Liver (tissue), 9 donors: ENCODE data around the gene PPP2R2C. TPM values are rescaled to one million over a fixed set of nuclear protein-coding genes. Genes with fewer than 3 reads are reported as not detected.

Experiments used
- DNase-seq: peaks from one replicate; pipeline ENCODE4 v3.0.0-alpha.2; 2017; ENCODE audit warnings: low spot score
- H3K27ac ChIP-seq, 2 donors: one replicate each; pipeline ENCODE4 v1.7.0; 2013; ENCODE audit warnings: inconsistent platforms in 2 of 2, low read length in 2 of 2, control low read depth in 1 of 2, low read depth in 1 of 2, mild to moderate bottlenecking in 1 of 2
- H3K27me3 ChIP-seq, 4 donors: one replicate each; pipeline versions ENCODE4 v1.6.1 to v1.7.0; 2013; ENCODE audit warnings: low read length in 3 of 4, inconsistent platforms in 1 of 4, mild to moderate bottlenecking in 1 of 4, moderate library complexity in 1 of 4; ENCODE audit not compliant: control insufficient read depth in 4 of 4, insufficient read depth in 4 of 4
- H3K36me3 ChIP-seq, 4 donors: one replicate each; pipeline versions ENCODE4 v1.6.1 to v1.7.0; 2013; ENCODE audit warnings: low read length in 3 of 4, mild to moderate bottlenecking in 3 of 4, low read depth in 1 of 4, moderate library complexity in 1 of 4; ENCODE audit not compliant: control insufficient read depth in 4 of 4, insufficient read depth in 3 of 4
- H3K4me1 ChIP-seq, 4 donors: one replicate each; pipeline versions ENCODE4 v1.6.1 to v1.7.0; 2013; ENCODE audit warnings: low read length in 3 of 4, mild to moderate bottlenecking in 3 of 4, moderate library complexity in 1 of 4; ENCODE audit not compliant: control insufficient read depth in 4 of 4, insufficient read depth in 4 of 4
- H3K4me3 ChIP-seq, 3 donors: one replicate each; pipeline versions ENCODE4 v1.6.1 to v1.7.0; 2013; ENCODE audit warnings: low read length in 3 of 3, control low read depth in 1 of 3, low read depth in 1 of 3, mild to moderate bottlenecking in 1 of 3
- H3K9ac ChIP-seq, 2 donors: one replicate each; pipeline ENCODE4 v1.7.0; 2013; ENCODE audit warnings: low read length in 2 of 2, mild to moderate bottlenecking in 2 of 2, moderate library complexity in 2 of 2, control low read depth in 1 of 2, low read depth in 1 of 2
- H3K9me3 ChIP-seq, 4 donors: one replicate each; pipeline versions ENCODE4 v1.6.1 to v1.7.0; 2013; ENCODE audit warnings: low read length in 3 of 4; ENCODE audit not compliant: control insufficient read depth in 4 of 4
- ATF3 ChIP-seq: IDR thresholded peaks from 2 replicates; pipeline ENCODE4 v1.6.1; 2016; ENCODE audit warnings: antibody characterized with exemption
- CTCF ChIP-seq: fragments of 150-350 bp; IDR thresholded peaks from 2 replicates; pipeline ENCODE4 v1.5.1; 2017; ENCODE audit warnings: improper control_type of control experiment, low read depth, low read length; ENCODE audit not compliant: missing input control
- EGR1 ChIP-seq, 2 donors: IDR thresholded peaks; 2 replicates each; pipeline ENCODE4 v1.6.1; 2016 to 2018; ENCODE audit warnings: antibody characterized with exemption in 2 of 2, low read depth in 2 of 2
- FOXA1 ChIP-seq: IDR thresholded peaks from 2 replicates; pipeline ENCODE4 v1.6.1; 2016; ENCODE audit warnings: antibody characterized with exemption
- FOXA2 ChIP-seq: IDR thresholded peaks from 2 replicates; pipeline ENCODE4 v1.6.1; 2016; ENCODE audit warnings: antibody characterized with exemption
- JUND ChIP-seq, 2 donors: IDR thresholded peaks; 2 replicates each; pipeline ENCODE4 v1.6.1; 2016; ENCODE audit warnings: antibody characterized with exemption in 2 of 2
- TAF1 ChIP-seq: conservative IDR thresholded peaks from 2 replicates; pipeline ENCODE4 v1.6.1; 2016; ENCODE audit warnings: antibody characterized with exemption, mild to moderate bottlenecking
- YY1 ChIP-seq: IDR thresholded peaks from 2 replicates; pipeline ENCODE4 v1.6.1; 2016; ENCODE audit warnings: antibody characterized with exemption, mild to moderate bottlenecking
- WGBS: extraction: QIAGEN DNeasy Blood & Tissue Kit; methylation state at CpG from one replicate; pipeline ENCODE4 v1.1.7; 2013; 5-methylcytosine and 5-hydroxymethylcytosine counted together
- polyA plus RNA-seq, 2 donors: library from polyadenylated mRNA; stranded (reverse) in 1 of 2; unstranded in 1 of 2; fragments of 200-250 nt in 1 of 2; fragments of >200 nt in 1 of 2; fragmentation: Nextera tagmentation in 1 of 2; extraction: Ambion mirVana in 1 of 2; gene quantifications; one replicate each; pipeline versions ENCODE4 v1.2.1 to v1.2.3, GENCODE V29; 2013 to 2015
- total RNA-seq, 2 donors: library from RNA; depleted of rRNA; stranded (reverse); fragments of >200 nt; gene quantifications; one replicate each; pipeline ENCODE4 v1.2.3, GENCODE V29; 2014
- TF ChIP-seq, protein P1 (sequence below): IDR thresholded peaks from 2 replicates; pipeline ENCODE4 v1.6.1; 2016; ENCODE audit warnings: antibody characterized with exemption
- TF ChIP-seq, protein P2 (sequence below): IDR thresholded peaks from 2 replicates; pipeline ENCODE4 v1.6.1; 2016; ENCODE audit warnings: antibody characterized with exemption
- donor health status: healthy.
- donor health status: healthy.
- donor health status: healthy.
- donor health status: healthy.
- donor health status: healthy.

Gene PPP2R2C
- total and polyA plus RNA-seq, 4 donors, result under 0.01 to 0.01 TPM; not detected in 2

GRCh38 chr4:6374575-6374974, 97.8 kb downstream of the PPP2R2C start:
- H3K9ac ChIP-seq, result no peak overlapping the region
- no peak overlapping the region for H3K4me3 ChIP-seq
- H3K27ac ChIP-seq, result no peak overlapping the region
- H3K36me3 ChIP-seq, result no peaks in the 10 kb centered on the region
- no peak for DNase-seq
- H3K9me3 ChIP-seq, result no peaks in the 10 kb centered on the region
- no peak for TF ChIP-seq FOXA1
- TF ChIP-seq ATF3, result no peak
- TF ChIP-seq CTCF, result no peak
- WGBS, result 88% methylated on average over 10 of the region's 10 CpGs
- no peaks in the 10 kb centered on the region for H3K27me3 ChIP-seq
- no peaks in the 10 kb centered on the region for H3K4me1 ChIP-seq

DNA sequence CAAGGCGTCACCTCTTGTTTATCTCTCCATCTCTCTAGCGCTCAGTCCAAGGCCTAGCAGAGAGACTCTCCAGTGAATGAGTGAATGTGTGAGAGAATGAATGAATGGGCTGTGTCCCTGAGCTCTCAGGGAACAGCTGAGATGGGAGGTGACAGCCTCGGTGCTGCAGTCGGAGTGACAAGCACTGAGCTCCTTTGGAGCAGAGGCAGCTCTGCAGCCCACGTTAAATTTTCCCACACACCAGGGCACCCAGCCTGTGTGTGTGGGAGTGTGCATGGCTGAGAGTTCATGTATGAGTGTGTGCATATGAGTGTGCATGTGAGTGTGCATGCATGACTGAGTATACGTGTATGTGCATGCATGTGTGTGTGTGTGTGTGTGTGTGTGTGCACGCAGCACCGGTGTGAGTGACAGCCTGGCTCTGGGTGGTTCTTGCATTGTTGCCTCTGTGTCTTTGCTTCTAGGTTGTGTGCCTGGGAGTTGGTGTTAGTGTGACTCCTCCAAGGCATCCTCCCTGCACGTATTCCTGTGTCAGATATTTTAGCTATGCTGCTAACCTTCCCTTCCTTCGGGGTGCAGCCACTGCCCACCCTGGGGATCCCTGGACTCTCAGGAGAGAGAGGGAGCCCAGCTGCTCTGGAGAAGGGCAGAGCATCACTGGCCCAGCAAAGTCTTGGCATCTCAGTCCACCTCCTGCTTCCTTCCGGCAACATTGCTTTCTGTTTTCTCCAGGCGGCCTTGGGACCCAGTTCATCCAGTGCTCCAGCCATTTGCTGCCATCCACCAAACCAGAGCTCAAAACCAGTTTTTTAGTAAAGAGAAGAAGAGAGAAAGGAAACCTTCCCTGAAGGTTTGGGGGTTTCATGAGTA, 98.6 kb downstream of the PPP2R2C start:
- WGBS, result 82% methylated on average over 12 of the region's 12 CpGs
- TF ChIP-seq TAF1 (no peak), FOXA2 (no peak), EGR1 (IDR thresholded peaks at IDR 0.05; ENCODE audit: low read depth in 2 of 2) (no peak), YY1 (no peak), CTCF (no peak), JUND (IDR thresholded peaks at IDR 0.05) (no peak), FOXA1 (no peak)
- TF ChIP-seq, protein P1, sequence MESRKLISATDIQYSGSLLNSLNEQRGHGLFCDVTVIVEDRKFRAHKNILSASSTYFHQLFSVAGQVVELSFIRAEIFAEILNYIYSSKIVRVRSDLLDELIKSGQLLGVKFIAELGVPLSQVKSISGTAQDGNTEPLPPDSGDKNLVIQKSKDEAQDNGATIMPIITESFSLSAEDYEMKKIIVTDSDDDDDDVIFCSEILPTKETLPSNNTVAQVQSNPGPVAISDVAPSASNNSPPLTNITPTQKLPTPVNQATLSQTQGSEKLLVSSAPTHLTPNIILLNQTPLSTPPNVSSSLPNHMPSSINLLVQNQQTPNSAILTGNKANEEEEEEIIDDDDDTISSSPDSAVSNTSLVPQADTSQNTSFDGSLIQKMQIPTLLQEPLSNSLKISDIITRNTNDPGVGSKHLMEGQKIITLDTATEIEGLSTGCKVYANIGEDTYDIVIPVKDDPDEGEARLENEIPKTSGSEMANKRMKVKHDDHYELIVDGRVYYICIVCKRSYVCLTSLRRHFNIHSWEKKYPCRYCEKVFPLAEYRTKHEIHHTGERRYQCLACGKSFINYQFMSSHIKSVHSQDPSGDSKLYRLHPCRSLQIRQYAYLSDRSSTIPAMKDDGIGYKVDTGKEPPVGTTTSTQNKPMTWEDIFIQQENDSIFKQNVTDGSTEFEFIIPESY, result no peak
- TF ChIP-seq, protein P2, sequence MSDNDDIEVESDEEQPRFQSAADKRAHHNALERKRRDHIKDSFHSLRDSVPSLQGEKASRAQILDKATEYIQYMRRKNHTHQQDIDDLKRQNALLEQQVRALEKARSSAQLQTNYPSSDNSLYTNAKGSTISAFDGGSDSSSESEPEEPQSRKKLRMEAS, result no peak
- no peak overlapping the region for H3K9ac ChIP-seq
- no peak overlapping the region for H3K27ac ChIP-seq
- H3K4me3 ChIP-seq, result no peak overlapping the region
- no peaks in the 10 kb centered on the region for H3K9me3 ChIP-seq
- H3K36me3 ChIP-seq, result no peaks in the 10 kb centered on the region
- H3K27me3 ChIP-seq, result no peaks in the 10 kb centered on the region
- DNase-seq, result no peak
- H3K4me1 ChIP-seq, result no peaks in the 10 kb centered on the region
